Embryonic facial prominence (tissue), 1 donor: ENCODE measurements around the gene CDK5R2.
"Not testable (repeated sequence)": the region's sequence is repeated elsewhere in the genome, so short reads cannot be mapped to it uniquely, and the experiment has no call there.

Source experiments
- DNase-seq: peaks from one replicate; pipeline ENCODE4 v3.0.0-alpha.2; 2016; ENCODE audit errors: extremely low spot score

CDK5R2 gene

DNA sequence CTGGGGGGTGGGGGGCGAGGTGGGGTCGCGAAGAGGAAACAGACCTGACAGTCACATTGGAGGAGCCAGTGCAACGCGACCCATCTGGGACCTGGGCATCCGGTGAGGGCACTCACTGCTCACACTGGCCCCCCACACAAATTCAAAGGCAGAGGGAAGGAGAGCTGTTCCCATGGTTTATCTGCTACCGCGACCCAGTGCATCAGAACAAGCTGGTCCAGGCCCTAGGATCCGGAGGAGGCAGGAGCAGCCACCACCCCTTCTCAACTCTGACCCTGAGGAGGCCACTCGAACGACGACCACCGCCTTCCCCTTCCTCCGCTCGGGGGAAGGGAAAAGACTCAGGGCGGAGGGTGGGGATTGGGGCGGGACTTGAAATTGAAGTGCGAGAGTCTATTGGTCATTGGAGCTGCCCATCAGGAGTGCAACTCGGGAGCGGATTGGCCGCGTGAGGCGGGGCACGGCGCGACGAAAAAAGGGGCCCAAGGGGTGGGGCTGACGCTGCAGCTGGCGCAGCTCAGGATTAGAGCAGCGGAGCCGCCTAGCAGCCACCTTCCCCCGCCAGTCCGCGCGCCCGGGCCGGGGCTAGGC lies at the start of gene CDK5R2:
TSS of gene CDK5R2 (plus strand) at position 526 of the 591 bp plus-strand sequence. CDS start 155 bp downstream, outside the sequence.
- peak; percentile 74 for DNase-seq

DNA sequence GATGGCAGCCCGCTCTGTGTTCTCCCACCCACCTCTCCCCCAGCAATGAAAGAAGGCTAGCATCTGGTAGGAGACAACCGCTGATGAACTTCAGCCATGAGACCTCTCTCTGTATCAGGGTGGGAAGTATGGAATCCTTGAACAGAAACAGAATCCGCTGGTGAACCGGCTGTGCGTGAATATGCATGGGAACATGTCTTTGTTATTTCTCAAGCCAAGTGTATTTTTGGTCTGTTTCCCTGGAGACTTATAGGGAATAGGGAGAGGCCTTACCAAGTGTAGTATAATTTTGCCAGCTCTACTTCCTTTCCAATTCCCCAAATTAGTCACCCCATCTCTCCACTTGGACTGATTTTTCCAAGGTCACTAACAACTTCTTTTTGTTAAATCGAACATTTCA lies 48.7 kb upstream of the CDK5R2 start:
- DNase-seq: no peak

DNA sequence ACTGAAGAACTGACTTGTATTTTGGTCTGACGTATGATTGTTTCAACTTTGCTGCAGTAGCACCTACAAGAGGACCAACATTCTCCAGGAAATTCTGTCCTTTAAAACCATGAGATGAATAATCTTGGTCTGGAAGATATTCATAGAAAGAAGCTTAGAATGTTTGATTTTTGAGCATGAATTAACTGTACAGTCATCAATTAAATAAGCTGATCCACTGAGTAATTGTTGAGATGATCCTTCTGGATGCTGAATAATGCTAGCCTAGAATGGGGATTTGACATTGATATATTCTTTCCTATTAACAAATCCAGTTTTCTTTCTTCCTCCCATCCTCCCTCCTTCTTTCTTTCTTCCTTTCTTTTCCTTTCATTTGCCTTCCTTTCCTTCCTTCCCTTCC lies 39.0 kb upstream of the CDK5R2 start:
- DNase-seq: no peak

DNA sequence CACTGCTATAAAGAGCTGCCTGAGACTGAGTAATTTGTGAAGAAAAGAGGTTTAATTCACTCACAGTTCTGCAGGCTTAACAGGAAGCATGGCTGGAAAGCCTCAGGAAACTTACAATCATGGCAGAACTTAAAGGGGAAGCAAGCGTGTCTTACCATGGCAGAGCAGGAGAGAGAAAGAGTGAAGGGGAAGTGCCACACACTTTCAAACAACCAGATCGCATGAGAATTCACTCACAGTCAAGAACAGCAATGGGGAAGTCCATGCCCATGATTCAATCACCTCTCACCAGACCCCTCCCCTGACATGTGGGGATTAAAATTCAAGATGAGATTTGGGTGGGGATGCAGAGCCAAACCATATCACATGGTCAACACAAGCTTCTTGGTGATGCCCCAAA lies 34.7 kb upstream of the CDK5R2 start:
- no peak for DNase-seq

DNA sequence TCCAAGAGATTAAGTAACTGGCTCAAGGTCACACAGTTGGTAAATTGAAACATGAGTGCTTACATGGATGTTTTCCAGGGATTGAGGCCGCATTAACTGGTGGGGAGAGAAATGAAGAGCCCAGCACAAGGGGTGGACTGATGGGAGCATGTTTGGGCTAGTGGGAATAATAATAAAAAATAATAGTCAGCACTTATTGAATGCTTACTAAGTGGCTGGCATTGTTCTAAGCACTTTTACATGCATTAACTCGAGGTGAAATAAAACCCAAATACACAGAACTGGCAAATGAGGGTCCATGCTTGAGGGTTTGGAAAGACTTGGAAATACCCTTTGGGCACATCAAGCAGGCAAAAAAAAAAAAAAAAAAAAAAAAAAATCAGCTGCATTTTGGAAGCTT lies 34.0 kb upstream of the CDK5R2 start:
- DNase-seq: no peak

DNA sequence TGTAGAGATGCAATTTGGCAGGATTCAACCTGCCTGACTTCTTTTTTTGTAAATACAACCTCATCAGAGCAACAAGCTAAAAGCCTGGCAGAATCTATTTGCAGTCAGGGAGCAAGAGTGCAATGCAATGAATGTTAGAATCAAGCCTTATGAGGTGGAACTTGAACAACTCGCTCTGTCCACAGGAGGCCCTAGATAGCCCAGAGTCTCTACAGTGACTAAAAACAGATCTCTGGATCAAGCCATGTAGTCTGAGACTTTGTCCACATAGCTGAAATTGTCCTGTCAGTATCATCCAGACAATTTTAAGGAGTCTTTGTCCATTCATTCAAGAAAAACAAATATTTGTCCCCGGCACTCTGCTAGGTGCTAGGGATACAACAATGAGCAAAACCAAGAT lies 32.0 kb upstream of the CDK5R2 start:
- no peak for DNase-seq

DNA sequence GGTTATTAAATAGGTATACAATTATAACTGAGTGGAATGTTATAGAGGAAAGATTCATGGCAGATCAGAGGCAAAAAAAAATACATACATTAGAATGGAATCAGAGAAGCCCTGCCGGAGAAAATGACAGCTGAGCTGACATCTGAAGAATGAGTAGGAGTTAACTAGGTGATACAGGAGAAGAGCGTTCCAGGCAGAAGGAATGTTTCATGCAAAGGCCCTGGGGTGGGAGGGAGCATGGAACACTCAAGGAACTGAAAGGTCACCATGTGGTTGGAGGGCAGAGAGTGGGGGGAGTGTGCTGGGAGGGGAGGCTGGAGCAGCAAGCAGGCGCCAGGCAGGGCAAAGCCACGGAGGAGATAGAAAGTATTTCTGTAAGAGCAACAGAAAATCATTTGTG lies 31.6 kb upstream of the CDK5R2 start:
- DNase-seq: no peak

DNA sequence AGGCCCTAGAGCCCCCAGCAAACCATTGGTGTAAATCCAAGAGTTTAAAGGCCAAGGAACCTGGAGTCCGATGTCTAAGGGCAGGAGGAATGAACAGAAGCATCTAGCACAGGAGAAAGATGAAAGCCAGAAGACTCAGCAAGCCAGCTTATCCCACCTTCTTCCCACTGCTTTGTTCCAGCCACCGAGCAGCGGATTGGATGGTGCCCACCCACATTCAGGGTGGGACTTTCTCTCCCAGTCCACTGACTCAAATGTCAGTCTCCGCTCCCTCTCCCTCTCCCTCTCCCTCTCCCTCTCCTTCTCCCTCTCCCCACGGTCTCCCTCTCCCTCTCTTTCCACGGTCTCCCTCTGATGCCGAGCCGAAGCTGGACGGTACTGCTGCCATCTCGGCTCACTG lies 29.0 kb upstream of the CDK5R2 start:
- not testable (repeated sequence) for DNase-seq

DNA sequence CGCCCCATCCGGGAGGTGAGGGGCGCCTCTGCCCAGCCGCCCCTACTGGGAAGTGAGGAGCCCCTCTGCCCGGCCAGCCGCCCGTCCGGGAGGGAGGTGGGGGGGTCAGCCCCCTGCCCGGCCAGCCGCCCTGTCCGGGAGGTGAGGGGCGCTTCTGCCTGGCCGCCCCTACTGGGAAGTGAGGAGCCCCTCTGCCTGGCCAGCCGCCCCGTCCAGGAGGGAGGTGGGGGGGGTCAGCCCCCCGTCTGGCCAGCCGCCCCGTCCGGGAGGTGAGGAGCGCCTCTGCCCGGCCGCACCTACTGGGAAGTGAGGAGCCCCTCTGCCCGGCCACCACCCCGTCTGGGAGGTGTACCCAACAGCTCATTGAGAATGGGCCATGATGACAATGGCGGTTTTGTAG lies 27.7 kb upstream of the CDK5R2 start:
- DNase-seq: not testable (repeated sequence)

DNA sequence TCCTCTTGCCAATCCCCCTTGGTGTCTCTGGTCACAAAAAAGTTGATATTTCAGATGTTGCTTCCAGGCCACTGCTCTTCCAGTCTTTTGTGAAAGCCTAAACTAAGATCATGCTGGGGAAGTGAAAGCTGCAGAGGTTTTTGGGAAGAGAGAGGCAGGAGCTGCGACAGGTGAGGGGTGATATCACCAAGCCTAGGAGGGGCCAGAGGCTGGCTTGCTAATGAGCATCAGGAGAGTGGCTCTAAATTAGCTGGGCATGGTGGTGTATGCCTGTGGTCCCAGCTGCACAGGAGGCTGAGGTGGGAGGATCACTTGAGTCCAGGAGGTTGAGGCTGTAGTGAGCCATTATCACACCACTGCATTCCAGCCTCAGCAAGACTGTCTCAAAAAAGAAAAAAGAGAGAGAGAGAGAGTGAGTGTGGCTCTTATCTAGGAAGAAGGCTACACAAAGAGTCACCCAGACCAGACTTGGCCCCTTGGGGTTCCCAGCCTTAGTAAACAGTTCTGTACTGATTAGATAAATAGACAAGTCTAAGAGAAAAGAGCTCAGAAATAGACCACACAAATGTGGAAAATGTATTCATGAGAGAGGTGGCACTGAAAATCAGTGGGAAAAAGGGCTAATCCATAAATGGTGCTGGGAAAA lies 14.6 kb upstream of the CDK5R2 start:
- no peak for DNase-seq

DNA sequence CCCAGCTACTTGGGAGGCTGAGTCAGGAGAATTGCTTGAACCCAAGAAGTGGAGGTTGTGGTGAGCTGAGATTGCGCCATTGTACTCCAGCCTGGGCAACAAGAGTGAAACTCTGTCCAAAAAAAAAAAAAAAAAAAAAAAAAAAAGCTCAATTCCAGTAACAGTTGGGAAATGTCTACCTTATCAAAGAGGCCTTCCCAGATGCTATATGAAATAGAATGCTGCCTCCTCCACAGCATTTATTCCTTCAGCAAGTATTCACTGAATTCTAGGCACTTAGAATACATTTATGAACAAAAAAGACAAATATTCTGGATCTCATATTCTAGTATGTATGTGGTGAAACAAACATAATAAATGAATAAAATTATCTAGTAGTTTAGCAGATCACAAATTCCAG lies 12.8 kb upstream of the CDK5R2 start:
- DNase-seq: no peak

DNA sequence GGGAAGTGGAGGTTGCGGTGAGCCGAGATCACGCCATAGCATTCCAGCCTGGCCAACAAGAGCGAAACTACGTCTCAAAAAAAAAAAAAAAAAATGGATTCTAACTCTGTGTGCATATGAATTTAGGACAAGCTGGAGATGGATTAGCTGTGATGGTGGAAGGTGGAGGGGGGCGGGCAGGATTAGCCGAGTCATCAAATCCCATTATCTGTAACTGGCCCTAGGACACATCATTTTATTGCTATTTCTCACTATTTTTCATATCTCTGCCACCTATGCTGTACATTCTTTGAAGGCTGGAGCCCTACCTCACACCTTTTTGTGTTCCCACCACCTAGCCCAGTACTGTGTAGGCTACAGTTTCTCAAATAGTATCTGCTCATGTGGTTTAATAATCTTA lies 7.3 kb upstream of the CDK5R2 start:
- DNase-seq: no peak

DNA sequence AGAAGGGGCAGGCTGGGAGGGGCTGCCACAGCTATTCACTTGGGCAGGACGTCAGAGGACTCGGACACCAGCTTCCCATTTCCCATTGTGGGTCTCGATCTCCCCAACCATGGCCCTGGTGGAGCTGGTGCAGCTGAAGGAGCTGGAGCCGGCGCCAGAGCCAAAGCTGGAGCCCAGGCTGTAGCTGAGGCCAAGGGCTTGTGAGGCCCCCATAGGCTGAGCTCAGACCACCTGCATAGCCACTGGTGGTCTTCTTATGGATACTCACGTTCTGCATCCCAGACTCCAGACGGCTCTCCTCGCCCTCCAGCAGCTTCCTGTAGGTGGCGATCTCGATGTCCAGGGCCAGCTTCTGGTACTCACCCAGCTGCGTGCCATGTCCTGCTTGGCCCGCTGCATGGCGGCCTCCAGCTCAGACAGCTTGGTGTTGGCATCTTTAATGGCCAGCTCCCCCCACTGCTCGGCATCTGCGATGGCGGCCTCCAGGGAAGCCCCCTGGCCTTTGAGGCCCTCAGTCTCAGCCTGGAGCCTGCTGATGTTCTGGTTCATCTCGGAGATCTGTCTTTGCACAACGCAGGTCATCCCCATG lies 6.0 kb upstream of the CDK5R2 start:
- DNase-seq: no peak

DNA sequence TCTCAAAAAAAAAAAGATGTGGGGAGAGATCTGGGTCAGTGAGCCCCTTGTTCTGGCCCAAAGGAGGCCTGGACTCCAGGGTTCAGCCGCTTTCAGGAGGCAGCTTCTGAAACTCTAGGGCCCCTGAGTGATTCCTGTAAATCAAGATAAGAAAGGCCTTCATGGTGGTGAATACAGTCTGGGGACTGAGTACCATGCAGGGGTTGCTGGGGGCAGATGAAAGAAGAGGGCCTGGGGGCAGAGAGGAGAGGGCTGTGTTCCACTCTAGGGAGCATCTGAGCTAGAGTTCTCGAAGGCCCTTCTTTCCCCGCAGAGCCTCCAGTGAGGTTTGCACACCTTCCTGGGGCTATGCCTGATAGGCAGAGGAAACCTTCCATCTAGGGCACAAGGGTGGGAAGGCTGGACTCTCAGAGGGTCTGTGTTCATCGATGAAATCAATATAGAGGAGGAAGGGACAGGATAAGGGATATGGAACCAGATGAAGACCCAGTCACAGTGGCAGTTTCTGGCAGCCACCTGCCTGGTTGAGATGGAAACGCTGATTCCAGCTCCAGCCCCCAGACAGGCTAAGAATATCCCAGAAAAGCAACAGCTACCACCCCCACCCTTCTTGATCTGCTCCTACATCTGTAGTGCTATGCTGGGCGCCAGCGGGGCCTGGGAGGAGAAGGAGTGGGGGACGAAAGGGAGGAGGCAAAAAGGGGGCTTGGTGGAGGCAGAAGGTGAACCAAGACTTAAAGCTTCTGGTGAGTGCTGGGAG lies 4.7 kb upstream of the CDK5R2 start:
- no peak for DNase-seq

DNA sequence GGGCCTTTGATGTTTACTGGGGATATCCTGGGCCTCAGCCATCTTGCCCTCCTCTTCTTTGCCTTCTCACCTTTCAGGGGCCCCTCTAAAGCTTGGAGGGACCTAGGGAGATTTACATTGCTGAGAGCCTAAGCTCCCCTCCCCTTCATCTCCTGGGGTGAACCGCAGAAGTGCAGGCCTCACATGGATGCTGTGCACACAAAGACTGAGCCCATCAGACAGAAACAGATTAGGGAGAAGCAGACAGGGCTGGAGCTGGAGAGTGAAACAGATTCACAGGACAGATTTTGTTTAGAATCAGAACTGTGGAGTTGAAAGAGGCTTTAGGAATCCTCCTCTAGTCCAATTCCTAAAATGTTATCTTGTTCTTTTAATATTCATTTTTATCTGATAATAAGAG lies 3.4 kb upstream of the CDK5R2 start:
- no peak for DNase-seq

DNA sequence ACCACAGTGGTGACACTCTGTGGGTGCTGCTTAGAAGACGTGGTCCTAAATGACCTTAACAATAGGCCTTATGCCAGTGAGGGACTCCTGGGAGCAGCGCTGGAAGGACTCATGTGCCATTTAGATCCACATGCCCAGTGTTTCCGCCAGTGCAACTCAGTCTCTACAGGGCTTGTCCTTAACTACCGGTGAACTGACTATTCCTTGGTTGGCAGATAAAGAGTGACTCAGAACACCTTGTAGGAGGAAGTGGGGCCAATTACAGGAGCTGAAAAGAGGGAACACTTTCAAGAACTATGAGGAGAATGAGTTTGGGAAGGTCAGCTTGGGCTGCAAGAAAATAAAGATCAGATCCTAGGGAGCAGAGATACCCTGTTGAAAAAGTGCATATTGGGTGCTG lies 1.8 kb upstream of the CDK5R2 start:
- DNase-seq: no peak

DNA sequence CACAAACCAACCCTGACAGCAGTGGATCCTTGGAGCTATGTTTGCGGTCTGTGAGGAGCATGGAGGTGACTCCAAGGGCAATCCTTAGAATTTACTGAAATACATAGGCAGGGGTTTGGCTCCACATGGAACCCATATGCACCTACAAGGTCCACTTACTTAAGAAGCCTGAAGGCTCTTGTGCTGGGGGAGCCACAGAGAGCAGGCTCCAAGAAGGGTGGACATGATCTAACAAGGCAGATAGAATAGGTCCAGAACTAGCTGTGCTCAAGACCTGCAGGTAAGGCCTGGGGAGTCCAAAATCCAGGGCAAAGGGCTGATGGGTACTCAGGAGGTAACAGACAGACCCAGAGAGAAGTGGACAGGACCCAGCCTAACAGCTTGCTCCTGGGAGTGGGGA lies 1.2 kb upstream of the CDK5R2 start:
- DNase-seq: no peak

DNA sequence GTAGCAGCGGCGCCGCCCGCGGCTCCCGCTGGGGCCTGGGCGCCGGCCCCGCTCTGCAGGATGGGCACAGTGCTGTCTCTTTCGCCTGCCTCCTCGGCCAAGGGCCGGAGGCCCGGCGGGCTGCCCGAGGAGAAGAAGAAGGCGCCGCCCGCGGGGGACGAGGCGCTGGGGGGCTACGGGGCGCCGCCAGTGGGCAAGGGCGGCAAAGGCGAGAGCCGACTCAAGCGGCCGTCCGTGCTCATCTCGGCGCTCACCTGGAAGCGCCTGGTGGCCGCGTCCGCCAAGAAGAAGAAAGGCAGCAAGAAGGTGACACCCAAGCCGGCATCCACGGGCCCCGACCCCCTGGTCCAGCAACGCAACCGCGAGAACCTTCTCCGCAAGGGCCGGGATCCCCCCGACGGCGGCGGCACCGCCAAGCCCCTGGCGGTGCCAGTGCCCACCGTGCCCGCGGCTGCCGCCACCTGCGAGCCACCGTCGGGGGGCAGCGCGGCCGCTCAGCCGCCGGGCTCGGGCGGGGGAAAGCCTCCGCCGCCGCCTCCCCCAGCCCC lies 369 bp downstream of the CDK5R2 start:
- DNase-seq: no peak

DNA sequence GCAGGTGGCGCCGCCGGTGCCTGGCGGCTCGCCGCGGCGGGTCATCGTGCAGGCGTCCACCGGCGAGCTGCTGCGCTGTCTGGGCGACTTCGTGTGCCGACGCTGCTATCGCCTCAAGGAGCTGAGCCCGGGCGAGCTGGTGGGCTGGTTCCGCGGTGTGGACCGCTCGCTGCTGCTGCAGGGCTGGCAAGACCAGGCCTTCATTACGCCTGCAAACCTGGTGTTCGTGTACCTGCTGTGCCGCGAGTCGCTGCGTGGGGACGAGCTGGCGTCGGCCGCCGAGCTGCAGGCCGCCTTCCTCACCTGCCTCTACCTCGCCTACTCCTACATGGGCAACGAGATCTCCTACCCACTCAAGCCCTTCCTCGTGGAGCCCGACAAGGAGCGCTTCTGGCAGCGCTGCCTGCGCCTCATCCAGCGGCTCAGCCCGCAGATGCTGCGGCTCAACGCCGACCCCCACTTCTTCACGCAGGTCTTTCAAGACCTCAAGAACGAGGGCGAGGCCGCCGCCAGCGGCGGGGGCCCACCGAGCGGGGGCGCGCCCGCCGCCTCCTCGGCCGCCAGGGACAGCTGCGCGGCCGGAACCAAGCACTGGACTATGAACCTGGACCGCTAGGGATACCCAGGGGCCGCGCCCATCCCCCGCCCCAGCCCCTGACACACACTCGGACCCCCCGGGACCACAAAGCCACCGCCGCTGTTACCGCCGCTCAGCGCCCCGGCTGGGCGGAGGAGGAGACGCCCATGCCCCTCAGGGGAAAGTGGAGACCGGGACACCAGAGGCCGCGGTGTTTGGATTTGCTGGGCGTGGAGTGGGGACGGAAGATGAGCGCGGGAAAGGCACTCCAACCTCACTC lies 1.1 kb downstream of the CDK5R2 start:
- no peak for DNase-seq

DNA sequence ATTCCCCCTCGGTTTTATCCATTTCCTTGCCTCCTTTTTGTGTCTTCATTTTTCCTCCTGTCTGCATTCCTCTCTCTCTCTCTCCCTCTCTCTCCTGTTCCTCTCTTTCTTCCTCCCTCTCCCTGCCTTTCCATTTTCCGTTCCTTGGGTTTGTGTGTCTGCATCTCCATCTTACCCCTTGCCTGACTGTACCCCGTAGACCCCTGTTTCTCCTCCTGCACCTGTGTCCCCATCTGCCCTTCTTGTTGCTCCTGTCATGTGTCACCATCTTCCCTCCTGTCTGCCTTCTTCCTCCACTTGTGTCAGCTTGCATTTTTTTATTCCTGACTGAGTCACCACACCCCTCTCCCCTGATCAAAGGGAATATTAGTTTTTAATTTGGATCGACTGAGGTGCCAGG lies 1.8 kb downstream of the CDK5R2 start:
- DNase-seq: no peak
